ENCODE results near the gene ANO8. TPM values are rescaled to one million over a fixed set of nuclear protein-coding genes. Genes with fewer than 3 reads are reported as not detected.

Gene ANO8
- total and polyA plus RNA-seq, 2 of the 13 experiments (the other 11 are each of a cell fraction or from before 2014, with no cell fraction given), result 1.8 to 3.5 TPM

DNA sequence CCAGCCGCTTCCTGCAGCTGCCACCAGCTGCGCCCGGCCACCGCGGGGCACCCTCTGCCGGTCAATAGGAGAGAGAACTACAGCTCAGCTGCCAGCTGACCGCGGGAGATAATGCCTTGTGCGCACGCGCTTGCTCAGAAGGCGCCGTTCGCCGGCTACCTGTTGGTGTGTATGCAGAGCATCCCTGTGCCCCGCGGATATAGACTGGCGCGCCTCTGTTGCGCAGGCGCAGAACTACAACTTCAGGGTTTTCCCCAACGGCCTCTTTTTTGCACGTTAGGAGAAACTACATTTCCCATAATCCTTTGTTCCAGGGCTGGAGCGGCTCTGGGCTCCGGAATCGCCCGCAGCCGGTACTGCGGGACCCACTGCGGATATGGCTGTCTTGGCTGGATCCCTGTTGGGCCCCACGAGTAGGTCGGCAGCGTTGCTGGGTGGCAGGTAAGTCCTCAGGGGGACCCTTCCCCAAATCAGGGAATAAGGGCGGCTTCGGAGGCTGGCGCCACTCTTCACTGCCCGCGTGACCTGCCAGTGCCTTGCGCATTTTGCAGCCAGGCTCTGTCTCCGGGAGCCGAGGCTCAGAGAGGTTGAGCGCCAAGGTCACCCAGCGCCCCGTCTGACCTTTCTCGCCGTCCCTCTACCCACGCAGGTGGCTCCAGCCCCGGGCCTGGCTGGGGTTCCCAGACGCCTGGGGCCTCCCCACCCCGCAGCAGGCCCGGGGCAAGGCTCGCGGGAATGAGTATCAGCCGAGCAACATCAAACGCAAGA, 29.0 kb downstream of the ANO8 start, which contains the start of gene MRPL34 (continued):
- TF ChIP-seq, protein P1, sequence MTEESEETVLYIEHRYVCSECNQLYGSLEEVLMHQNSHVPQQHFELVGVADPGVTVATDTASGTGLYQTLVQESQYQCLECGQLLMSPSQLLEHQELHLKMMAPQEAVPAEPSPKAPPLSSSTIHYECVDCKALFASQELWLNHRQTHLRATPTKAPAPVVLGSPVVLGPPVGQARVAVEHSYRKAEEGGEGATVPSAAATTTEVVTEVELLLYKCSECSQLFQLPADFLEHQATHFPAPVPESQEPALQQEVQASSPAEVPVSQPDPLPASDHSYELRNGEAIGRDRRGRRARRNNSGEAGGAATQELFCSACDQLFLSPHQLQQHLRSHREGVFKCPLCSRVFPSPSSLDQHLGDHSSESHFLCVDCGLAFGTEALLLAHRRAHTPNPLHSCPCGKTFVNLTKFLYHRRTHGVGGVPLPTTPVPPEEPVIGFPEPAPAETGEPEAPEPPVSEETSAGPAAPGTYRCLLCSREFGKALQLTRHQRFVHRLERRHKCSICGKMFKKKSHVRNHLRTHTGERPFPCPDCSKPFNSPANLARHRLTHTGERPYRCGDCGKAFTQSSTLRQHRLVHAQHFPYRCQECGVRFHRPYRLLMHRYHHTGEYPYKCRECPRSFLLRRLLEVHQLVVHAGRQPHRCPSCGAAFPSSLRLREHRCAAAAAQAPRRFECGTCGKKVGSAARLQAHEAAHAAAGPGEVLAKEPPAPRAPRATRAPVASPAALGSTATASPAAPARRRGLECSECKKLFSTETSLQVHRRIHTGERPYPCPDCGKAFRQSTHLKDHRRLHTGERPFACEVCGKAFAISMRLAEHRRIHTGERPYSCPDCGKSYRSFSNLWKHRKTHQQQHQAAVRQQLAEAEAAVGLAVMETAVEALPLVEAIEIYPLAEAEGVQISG (CRISPR knock-in tag; IDR thresholded peaks at IDR 0.05), result peak; percentile 57; the same call in 1 of the 2 replicates
- TF ChIP-seq HOXA3 (CRISPR knock-in tag; IDR thresholded peaks at IDR 0.05), result peak; percentile 44; the same call in 1 of the 2 replicates
- TF ChIP-seq, protein P2, sequence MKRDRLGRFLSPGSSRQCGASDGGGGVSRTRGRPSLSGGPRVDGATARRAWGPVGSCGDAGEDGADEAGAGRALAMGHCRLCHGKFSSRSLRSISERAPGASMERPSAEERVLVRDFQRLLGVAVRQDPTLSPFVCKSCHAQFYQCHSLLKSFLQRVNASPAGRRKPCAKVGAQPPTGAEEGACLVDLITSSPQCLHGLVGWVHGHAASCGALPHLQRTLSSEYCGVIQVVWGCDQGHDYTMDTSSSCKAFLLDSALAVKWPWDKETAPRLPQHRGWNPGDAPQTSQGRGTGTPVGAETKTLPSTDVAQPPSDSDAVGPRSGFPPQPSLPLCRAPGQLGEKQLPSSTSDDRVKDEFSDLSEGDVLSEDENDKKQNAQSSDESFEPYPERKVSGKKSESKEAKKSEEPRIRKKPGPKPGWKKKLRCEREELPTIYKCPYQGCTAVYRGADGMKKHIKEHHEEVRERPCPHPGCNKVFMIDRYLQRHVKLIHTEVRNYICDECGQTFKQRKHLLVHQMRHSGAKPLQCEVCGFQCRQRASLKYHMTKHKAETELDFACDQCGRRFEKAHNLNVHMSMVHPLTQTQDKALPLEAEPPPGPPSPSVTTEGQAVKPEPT (CRISPR knock-in tag; IDR thresholded peaks at IDR 0.05; ENCODE audit: low read depth), result 0 out of 2 replicates have a peak, but pooled peaks have one; percentile 45
- TF ChIP-seq, protein P3, sequence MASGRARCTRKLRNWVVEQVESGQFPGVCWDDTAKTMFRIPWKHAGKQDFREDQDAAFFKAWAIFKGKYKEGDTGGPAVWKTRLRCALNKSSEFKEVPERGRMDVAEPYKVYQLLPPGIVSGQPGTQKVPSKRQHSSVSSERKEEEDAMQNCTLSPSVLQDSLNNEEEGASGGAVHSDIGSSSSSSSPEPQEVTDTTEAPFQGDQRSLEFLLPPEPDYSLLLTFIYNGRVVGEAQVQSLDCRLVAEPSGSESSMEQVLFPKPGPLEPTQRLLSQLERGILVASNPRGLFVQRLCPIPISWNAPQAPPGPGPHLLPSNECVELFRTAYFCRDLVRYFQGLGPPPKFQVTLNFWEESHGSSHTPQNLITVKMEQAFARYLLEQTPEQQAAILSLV (CRISPR knock-in tag; IDR thresholded peaks at IDR 0.05; ENCODE audit: borderline replicate concordance), result no peak
- TF ChIP-seq KAT7 (CRISPR knock-in tag; IDR thresholded peaks at IDR 0.05; ENCODE audit: borderline replicate concordance), result peak; percentile 90; the same call in 1 of the 2 replicates
- no peak; the same call in 1 of the 2 replicates for TF ChIP-seq ZNF749 (CRISPR knock-in tag; IDR thresholded peaks at IDR 0.05; ENCODE audit: borderline replicate concordance)
- peak; percentile 96 for TF ChIP-seq ZKSCAN8 (CRISPR knock-in tag; IDR thresholded peaks at IDR 0.05; ENCODE audit: borderline replicate concordance)
- peak; percentile 62; the same call in 1 of the 2 replicates for TF ChIP-seq ZNF484 (CRISPR knock-in tag; IDR thresholded peaks at IDR 0.05; ENCODE audit: borderline replicate concordance, low read depth)
- TF ChIP-seq XRCC5 (optimal IDR thresholded peaks at IDR 0.05; ENCODE audit: low read length), result peak; percentile 95
- TF ChIP-seq NFYC (CRISPR knock-in tag; IDR thresholded peaks at IDR 0.05), result peak; percentile 41
- 0 out of 2 replicates have a peak, but pooled peaks have one; percentile 26 for TF ChIP-seq ZNF230 (CRISPR knock-in tag; IDR thresholded peaks at IDR 0.05)
- no peak for TF ChIP-seq NCOA5 (CRISPR knock-in tag; IDR thresholded peaks at IDR 0.05)
- no peak for TF ChIP-seq NFE2L2 (IDR thresholded peaks at IDR 0.05; ENCODE audit: low read length)
- peak; percentile 81 for TF ChIP-seq GATAD2A (CRISPR knock-in tag; IDR thresholded peaks at IDR 0.05)
- peak; percentile 88; the same call in 1 of the 2 replicates for TF ChIP-seq KDM5A (IDR thresholded peaks at IDR 0.05; ENCODE audit: borderline replicate concordance, low read length)
- peak; percentile 68; the same call in 1 of the 2 replicates for TF ChIP-seq MIER2 (CRISPR knock-in tag; IDR thresholded peaks at IDR 0.05)
- peak; percentile 85; the same call in 1 of the 2 replicates for TF ChIP-seq ZNF891 (CRISPR knock-in tag; IDR thresholded peaks at IDR 0.05)
- no peak for TF ChIP-seq ZNF292 (CRISPR knock-in tag; IDR thresholded peaks at IDR 0.05; ENCODE audit: borderline replicate concordance, low read depth)
- peak; percentile 53; the same call in 1 of the 2 replicates for TF ChIP-seq ZSCAN21 (CRISPR knock-in tag; IDR thresholded peaks at IDR 0.05; ENCODE audit: borderline replicate concordance)
- TF ChIP-seq ZNF350 (CRISPR knock-in tag; IDR thresholded peaks at IDR 0.05; ENCODE audit: borderline replicate concordance, low read depth), result peak; percentile 76
